Stimulated activated CD4-positive, alpha-beta T cell treated with anti-CD3 and anti-CD28 coated beads, Interleukin-15, amount 100 ng/mL, for 24 hours (primary cell): ENCODE data around the gene GRK6.

Source experiments
- DNase-seq: peaks from one replicate; pipeline ENCODE4 v3.0.0-alpha.2; 2020

Gene GRK6

GRCh38 chr5:177455036-177455660 lies 28.7 kb downstream of the GRK6 start:
- peak; percentile 95 for DNase-seq

- DNase-seq: peak; percentile 98
Measured at GRCh38 chr5:177455661-177456590, 29.4 kb downstream of the GRK6 start.

- no peak for DNase-seq
Measured at GRCh38 chr5:177456591-177456964, 30.1 kb downstream of the GRK6 start.

- peak; percentile 73 for DNase-seq
Measured at GRCh38 chr5:177456976-177457851, 30.7 kb downstream of the GRK6 start.

- no peak for DNase-seq
Measured at GRCh38 chr5:177457852-177458681, 31.6 kb downstream of the GRK6 start.

- DNase-seq: no peak
Measured at GRCh38 chr5:177458912-177459350, 32.5 kb downstream of the GRK6 start.

GRCh38 chr5:177459357-177459756 lies 32.9 kb downstream of the GRK6 start:
- DNase-seq: no peak

- DNase-seq: no peak
Measured at GRCh38 chr5:177459819-177460628, 33.5 kb downstream of the GRK6 start.

GRCh38 chr5:177462021-177462670 lies 35.7 kb downstream of the GRK6 start:
- DNase-seq: no peak

GRCh38 chr5:177465044-177465443 lies 38.6 kb downstream of the GRK6 start:
- no peak for DNase-seq

- DNase-seq: no peak
Measured at GRCh38 chr5:177466861-177467260, 40.4 kb downstream of the GRK6 start.

- no peak for DNase-seq
Measured at GRCh38 chr5:177467436-177467835, 41.0 kb downstream of the GRK6 start.

GRCh38 chr5:177468329-177468684 lies 41.8 kb downstream of the GRK6 start:
- DNase-seq: no peak

GRCh38 chr5:177468685-177469628 lies 42.5 kb downstream of the GRK6 start:
- DNase-seq: no peak

- DNase-seq: no peak
Measured at GRCh38 chr5:177469750-177470525, 43.5 kb downstream of the GRK6 start.

GRCh38 chr5:177470759-177471536 lies 44.5 kb downstream of the GRK6 start:
- DNase-seq: no peak

GRCh38 chr5:177471610-177472356 lies 45.3 kb downstream of the GRK6 start:
- no peak for DNase-seq
